Right lobe of liver (tissue), 4 donors: ENCODE results near the gene ABCC2.

ENCODE experiments used
- POLR2A ChIP-seq: fragments of 450-650 bp; IDR thresholded peaks from one replicate; pipeline ENCODE4 v1.6.1; 2017; ENCODE audit warnings: antibody characterized with exemption, mild to moderate bottlenecking
- TF ChIP-seq, protein P1 (sequence below), 4 donors: fragments of 200-600 bp in 3 of 4; fragments of 450-650 bp in 1 of 4; IDR thresholded peaks; one replicate each; pipeline versions ENCODE4 v1.5.1 to v1.8.0; 2016 to 2022; ENCODE audit warnings: antibody characterized with exemption in 4 of 4, mild to moderate bottlenecking in 2 of 4
- donor health status: DM: no; HTN: no; CAD: no.
- donor health status: DM: no; HTN: no; CAD: no.
- donor health status: DM: no; HTN: yes; CAD: no.

DNA sequence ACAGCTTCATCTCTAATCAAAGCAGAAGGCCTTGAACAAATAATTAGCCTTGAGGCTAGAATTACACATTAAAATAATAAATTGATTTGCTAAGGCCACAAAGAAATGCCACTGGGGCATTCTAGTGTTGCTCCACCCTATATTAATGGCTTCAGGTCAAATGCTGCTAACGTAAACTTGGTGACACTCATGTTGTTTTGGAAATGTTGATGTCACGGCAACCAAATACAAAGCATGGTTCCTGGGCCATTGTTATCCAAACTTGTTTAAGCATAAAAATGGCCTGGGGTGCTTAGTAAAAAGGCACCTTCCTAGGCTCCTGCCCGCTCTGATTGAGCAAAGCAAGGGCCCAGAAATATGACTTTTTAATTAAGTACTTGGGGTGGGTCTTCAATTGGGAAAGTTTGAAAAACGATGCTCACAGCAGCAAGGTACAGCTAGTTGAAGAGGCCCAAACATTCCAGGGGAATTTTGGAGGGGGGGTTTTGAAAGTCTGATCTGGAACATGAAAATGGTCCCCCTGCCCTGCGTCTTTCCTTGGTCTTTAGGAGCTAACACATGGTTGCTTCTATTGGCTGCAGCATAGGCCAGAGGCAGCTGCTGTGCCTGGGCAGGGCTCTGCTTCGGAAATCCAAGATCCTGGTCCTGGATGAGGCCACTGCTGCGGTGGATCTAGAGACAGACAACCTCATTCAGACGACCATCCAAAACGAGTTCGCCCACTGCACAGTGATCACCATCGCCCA, 67.8 kb downstream of the ABCC2 start:
- TF ChIP-seq POLR2A = no peak
- TF ChIP-seq, protein P1, sequence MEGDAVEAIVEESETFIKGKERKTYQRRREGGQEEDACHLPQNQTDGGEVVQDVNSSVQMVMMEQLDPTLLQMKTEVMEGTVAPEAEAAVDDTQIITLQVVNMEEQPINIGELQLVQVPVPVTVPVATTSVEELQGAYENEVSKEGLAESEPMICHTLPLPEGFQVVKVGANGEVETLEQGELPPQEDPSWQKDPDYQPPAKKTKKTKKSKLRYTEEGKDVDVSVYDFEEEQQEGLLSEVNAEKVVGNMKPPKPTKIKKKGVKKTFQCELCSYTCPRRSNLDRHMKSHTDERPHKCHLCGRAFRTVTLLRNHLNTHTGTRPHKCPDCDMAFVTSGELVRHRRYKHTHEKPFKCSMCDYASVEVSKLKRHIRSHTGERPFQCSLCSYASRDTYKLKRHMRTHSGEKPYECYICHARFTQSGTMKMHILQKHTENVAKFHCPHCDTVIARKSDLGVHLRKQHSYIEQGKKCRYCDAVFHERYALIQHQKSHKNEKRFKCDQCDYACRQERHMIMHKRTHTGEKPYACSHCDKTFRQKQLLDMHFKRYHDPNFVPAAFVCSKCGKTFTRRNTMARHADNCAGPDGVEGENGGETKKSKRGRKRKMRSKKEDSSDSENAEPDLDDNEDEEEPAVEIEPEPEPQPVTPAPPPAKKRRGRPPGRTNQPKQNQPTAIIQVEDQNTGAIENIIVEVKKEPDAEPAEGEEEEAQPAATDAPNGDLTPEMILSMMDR (IDR thresholded peaks at IDR 0.05) = no peak
